GM12878 (cell line): ENCODE data around the gene DNAJC15. TPM values are rescaled to one million over a fixed set of nuclear protein-coding genes. Genes with fewer than 3 reads are reported as not detected.

Source experiments
- ATAC-seq: fragments of 200-7000 bp; cut with Tn5 transposase; 3 replicates; pipeline ENCODE4 v1.9.1; 2020; ENCODE audit warnings: mild to moderate bottlenecking, moderate library complexity
- BruUV-seq: library from RNA; stranded (reverse); fragments of 400-500 nt; replicated peaks from 2 replicates; lab custom pipeline; 2021; lab: Mats Ljungman, UMichigan
- CTCF ChIA-PET: fragments of 300-600 bp; sonication (Branson Sonifier 250); formaldehyde crosslinking; extraction: SDS; loops from one replicate; lab custom pipeline; 2021; ENCODE audit warnings: inconsistent platforms; lab: Yijun Ruan, JAX
- POLR2A ChIA-PET: fragments of 350-600 bp; formaldehyde crosslinking; extraction: SDS; loops from one replicate; lab custom pipeline; 2021; ENCODE audit warnings: inconsistent platforms; lab: Charles Lee
- RAD21 ChIA-PET: fragments of 300-600 bp; sonication (Branson Sonifier 250); formaldehyde crosslinking; loops from one replicate; lab custom pipeline; 2023; ENCODE audit warnings: antibody characterized with exemption; ENCODE audit not compliant: unreplicated experiment; lab: Charles Lee
- SMC1A ChIA-PET: fragments of 300-600 bp; sonication (Branson Sonifier 250); formaldehyde crosslinking; loops from one replicate; lab custom pipeline; 2023; ENCODE audit not compliant: unreplicated experiment, uncharacterized antibody; lab: Charles Lee
- DNase-seq: peaks from one replicate; pipeline ENCODE4 v3.0.0-alpha.2; 2011; ENCODE audit warnings: low read depth, low spot score
- FAIRE-seq: peaks from 3 replicates; lab custom pipeline; 2011; peaks lifted over from hg19 to GRCh38; lab: Jason Lieb, UNC
- H2AFZ ChIP-seq: 2 replicates; pipeline ENCODE4 v1.6.0; 2011; ENCODE audit warnings: low read depth, low read length, control low read depth; ENCODE audit not compliant: control insufficient read depth
- H3K27ac ChIP-seq: 2 replicates; pipeline ENCODE4 v1.5.1; 2011; ENCODE audit warnings: control low read depth; ENCODE audit not compliant: control insufficient read depth, insufficient read depth
- H3K27me3 ChIP-seq, 2 experiments: replicated peaks in 1 of 2; 2 replicates each; pipeline versions ENCODE4 v1.6.0 to v1.6.1; 2011; ENCODE audit warnings: low read length in 1 of 2; ENCODE audit not compliant: control insufficient read depth in 2 of 2, insufficient read depth in 2 of 2
- H3K36me3 ChIP-seq, 2 experiments: 2 replicates each; pipeline ENCODE4 v1.5.1; 2011; ENCODE audit warnings: low read length in 1 of 2; ENCODE audit not compliant: control insufficient read depth in 2 of 2, insufficient read depth in 2 of 2
- H3K4me1 ChIP-seq: 2 replicates; pipeline ENCODE4 v1.6.1; 2011; ENCODE audit warnings: mild to moderate bottlenecking, low read length, moderate library complexity, mixed read lengths; ENCODE audit not compliant: control insufficient read depth, insufficient read depth
- H3K4me2 ChIP-seq: 2 replicates; pipeline ENCODE4 v1.6.0; 2011; ENCODE audit warnings: control low read depth; ENCODE audit not compliant: control insufficient read depth, insufficient read depth
- H3K4me3 ChIP-seq: fragments of 200-600 bp; sonication (generic); 2 replicates; pipeline ENCODE4 v1.5.1; 2016
- H3K79me2 ChIP-seq: 2 replicates; pipeline ENCODE4 v1.6.0; 2011; ENCODE audit warnings: low read length; ENCODE audit not compliant: control insufficient read depth, insufficient read depth
- H3K9ac ChIP-seq: 2 replicates; pipeline ENCODE4 v1.8.0; 2011; ENCODE audit warnings: low read length, control low read depth, mixed read lengths; ENCODE audit not compliant: control insufficient read depth, insufficient read depth
- H3K9me3 ChIP-seq: replicated peaks from 3 replicates; pipeline ENCODE4 v1.5.1; 2011; ENCODE audit warnings: mild to moderate bottlenecking, low read length; ENCODE audit not compliant: control insufficient read depth, insufficient read depth
- H4K20me1 ChIP-seq: 2 replicates; pipeline ENCODE4 v1.6.0; 2011; ENCODE audit not compliant: control insufficient read depth, insufficient read depth
- CREB1 ChIP-seq: IDR thresholded peaks from 2 replicates; pipeline ENCODE4 v1.6.1; 2012; ENCODE audit warnings: low read depth, mild to moderate bottlenecking, inconsistent platforms
- IKZF1 ChIP-seq: fragments of 450-650 bp; conservative IDR thresholded peaks from 2 replicates; pipeline ENCODE4 v1.6.1; 2017; ENCODE audit warnings: antibody characterized with exemption, mild to moderate bottlenecking
- IKZF2 ChIP-seq, 2 experiments: fragments of 450-650 bp; IDR thresholded peaks; 2 replicates each; pipeline ENCODE4 v1.6.1; 2017; ENCODE audit warnings: mild to moderate bottlenecking in 2 of 2, moderate library complexity in 2 of 2
- JUNB ChIP-seq: IDR thresholded peaks from 2 replicates; pipeline ENCODE4 v1.6.1; 2016; ENCODE audit warnings: antibody characterized with exemption, mild to moderate bottlenecking
- KAT2A ChIP-seq: conservative IDR thresholded peaks from 2 replicates; pipeline ENCODE4 v1.6.1; 2011; ENCODE audit warnings: low read depth, low read length; ENCODE audit not compliant: control insufficient read depth
- RELB ChIP-seq: fragments of 450-650 bp; IDR thresholded peaks from 2 replicates; pipeline ENCODE4 v1.6.1; 2017; ENCODE audit warnings: low read depth, mild to moderate bottlenecking, moderate library complexity
- RUNX3 ChIP-seq: IDR thresholded peaks from 2 replicates; pipeline ENCODE4 v1.6.1; 2012; ENCODE audit warnings: low read length, inconsistent platforms
- WGBS: methylation state at CpG from one replicate; pipeline ENCODE4 v1.1.6; 2016; ENCODE audit warnings: low lambda C conversion rate; ENCODE audit not compliant: insufficient replicate concordance, insufficient coverage; ENCODE audit errors: missing lambda C conversion rate; 5-methylcytosine and 5-hydroxymethylcytosine counted together
- in situ Hi-C: fragments of 300-500 bp; cut with MboI; formaldehyde crosslinking; loops from 9 replicates; pipeline ENCODE4 v1.14.3; 2018; ENCODE audit warnings: mixed read lengths
- intact Hi-C: fragments of 100-400 bp; cut with micrococcal nuclease; formaldehyde crosslinking; loops from one replicate; pipeline ENCODE4 v1.14.2; 2022; ENCODE audit not compliant: unreplicated experiment
- polyA plus RNA-seq, 11 experiments: library from polyadenylated mRNA; depleted of rRNA in 4 of 11; unstranded in 6 of 11; stranded (reverse) in 5 of 11; fragments of >200 nt; fragmentation: Nextera tagmentation in 4 of 11; fragmentation: Illumina TruSeq in 1 of 11; extraction: Ambion mirVana in 4 of 11; extraction: Trizol in 1 of 11; gene quantifications; 1 replicate in 1 of 11; 2 replicates in 10 of 11; pipeline versions ENCODE4 v1.2.1 to v1.2.3, GENCODE V29; 2011 to 2016; ENCODE audit warnings: inconsistent platforms in 2 of 11, missing spikeins in 2 of 11, low read depth in 1 of 11
- total RNA-seq, 4 experiments: library from RNA; depleted of rRNA in 3 of 4; stranded (reverse); fragments of >200 nt in 3 of 4; fragmentation: Illumina TruSeq in 1 of 4; extraction: Trizol in 1 of 4; gene quantifications; 2 replicates each; pipeline versions ENCODE4 v1.2.1 to v1.2.3, GENCODE V29; 2013 to 2021

DNAJC15 gene
- total and polyA plus RNA-seq, 10 of the 15 experiments (the other 5 are each of a cell fraction or from before 2014, with no cell fraction given) = 13.1 to 104 (median 54.4) TPM

- Histone ChIP-seq H3K36me3 (peaks cover 3 to 8% of the 10 kb centered on the region in 2 experiments; a peak in 2 of 4 replicates), H4K20me1 (no peaks in the 10 kb centered on the region; the same call in 1 of the 2 replicates), H2AFZ (no peak overlapping the region), H3K27ac (no peak overlapping the region), H3K4me3 (no peak overlapping the region), H3K4me2 (peak overlapping the region; percentile 50), H3K4me1 (peaks cover 5% of the 10 kb centered on the region; the same call in 1 of the 2 replicates), H3K9ac (no peak overlapping the region), H3K79me2 (peaks cover 50% of the 10 kb centered on the region), H3K27me3 (no peaks in the 10 kb centered on the region), H3K9me3 (peaks cover 6% of the 10 kb centered on the region; the same call in 1 of the 3 replicates)
- ChIA-PET RAD21 (interaction anchor here (0.7 to 1.9 kb wide), 6 partner anchors 12 to 57 kb away, joined by 3 to 8 read pairs (median 4); no protein-coding TSS in a partner anchor), CTCF (interaction anchor here (1.1 to 1.2 kb wide), 2 partner anchors 11 to 13 kb away, joined by 3 read pairs; no protein-coding TSS in a partner anchor), POLR2A (interaction anchor here (1.5 kb wide), 1 partner anchor 32 kb away, joined by 3 read pairs; no protein-coding TSS in a partner anchor), SMC1A (interaction anchor here (0.7 to 11.8 kb wide), 15 partner anchors 8 to 59 kb away, joined by 3 to 150 read pairs (median 4); partner anchors contain the start of gene EPSTI1)
- TF ChIP-seq IKZF1 (0 out of 2 replicates have a peak, but pooled peaks have one; percentile 18), IKZF2 (IDR thresholded peaks at IDR 0.05) (peak; percentile 34 to 36; a peak in 2 of 4 replicates), KAT2A (no peak), JUNB (peak; percentile 38; the same call in 1 of the 2 replicates), RUNX3 (peak; percentile 30; the same call in 1 of the 2 replicates), RELB (peak; percentile 47; the same call in 1 of the 2 replicates), CREB1 (no peak)
- peak; percentile 36 for DNase-seq
- peak; percentile 83 for ATAC-seq
- in situ Hi-C loops (no loop called here), intact Hi-C loops (no loop called here)
- no peak for FAIRE-seq
- no TSS peak for BruUV-seq
- 21% methylated on average over 4 of the region's 4 CpGs for WGBS
Measured at GRCh38 chr13:43030548-43030947, 7.2 kb downstream of the DNAJC15 start.
